ENCODE measurements around the gene WDR86.

- no peak for TF ChIP-seq GATA2 (IDR thresholded peaks at IDR 0.05; ENCODE audit: low read depth, low read length)
- TF ChIP-seq GATA3 (IDR thresholded peaks at IDR 0.05; ENCODE audit: low read depth, low read length) = no peak
Observed at GRCh38 chr7:151371266-151371665, 38.6 kb downstream of the WDR86 start.
